ENCODE measurements around the gene SASS6.

- TF ChIP-seq CTCF (conservative IDR thresholded peaks at IDR 0.05; ENCODE audit: low read length), result no peak
- no peak for TF ChIP-seq EZH2phosphoT487 (IDR thresholded peaks at IDR 0.05; ENCODE audit: borderline replicate concordance)
Measured at GRCh38 chr1:100038660-100039287, 94.0 kb downstream of the SASS6 start.
